Naive thymus-derived CD4-positive, alpha-beta T cell (primary cell): Measurements from ENCODE around the gene ATP10A. TPM values are rescaled to one million over a fixed set of nuclear protein-coding genes. Genes with fewer than 3 reads are reported as not detected.

ENCODE experiments used
- ATAC-seq: fragments of 150-1000 bp; cut with Tn5 transposase; 2 replicates; pipeline ENCODE4 v1.10.0; 2021; ENCODE audit warnings: mild to moderate bottlenecking, moderate library complexity
- CTCF ChIA-PET: fragments of 350-600 bp; sonication (Branson Sonifier 250); formaldehyde crosslinking; loops from one replicate; lab custom pipeline; 2021; ENCODE audit warnings: antibody characterized with exemption; lab: Charles Lee
- POLR2A ChIA-PET: fragments of 350-600 bp; sonication (Branson Sonifier 250); formaldehyde crosslinking; loops from one replicate; lab custom pipeline; 2021; ENCODE audit warnings: antibody characterized with exemption, inconsistent platforms; lab: Charles Lee
- DNase-seq, 9 donors: peaks; one replicate each; pipeline versions ENCODE4 v3.0.0 to v3.0.0-alpha.2; 2020 to 2022; ENCODE audit warnings: mixed read lengths in 1 of 9
- H3K27ac ChIP-seq: one replicate; pipeline ENCODE4 v1.7.0; 2013; ENCODE audit warnings: mild to moderate bottlenecking, low read depth, low read length, moderate library complexity
- H3K27me3 ChIP-seq, 2 donors: one replicate each; pipeline ENCODE4 v1.7.0; 2013; ENCODE audit warnings: low read length in 2 of 2, mild to moderate bottlenecking in 2 of 2, moderate library complexity in 2 of 2; ENCODE audit not compliant: control insufficient read depth in 2 of 2, insufficient read depth in 2 of 2
- H3K36me3 ChIP-seq, 3 experiments: 1 replicate in 2 of 3; 2 replicates in 1 of 3; pipeline ENCODE4 v1.7.0; 2013; ENCODE audit warnings: low read length in 3 of 3, mild to moderate bottlenecking in 3 of 3, moderate library complexity in 1 of 3; ENCODE audit not compliant: insufficient read depth in 3 of 3, control insufficient read depth in 2 of 3
- H3K4me1 ChIP-seq, 2 donors: one replicate each; pipeline ENCODE4 v1.7.0; 2013; ENCODE audit warnings: low read length in 2 of 2, mild to moderate bottlenecking in 2 of 2, moderate library complexity in 1 of 2; ENCODE audit not compliant: control insufficient read depth in 2 of 2, insufficient read depth in 2 of 2
- H3K4me3 ChIP-seq: 2 replicates; pipeline ENCODE4 v1.7.0; 2013; ENCODE audit warnings: mild to moderate bottlenecking, low read length
- H3K9me3 ChIP-seq, 3 experiments: 1 replicate in 2 of 3; 2 replicates in 1 of 3; pipeline ENCODE4 v1.7.0; 2013; ENCODE audit warnings: low read length in 3 of 3; ENCODE audit not compliant: control insufficient read depth in 2 of 3
- H3K27ac Mint-ChIP-seq, 9 donors: one replicate each; pipeline ENCODE4 v1.8.0; 2020 to 2022; ENCODE audit warnings: mixed read lengths in 9 of 9, mild to moderate bottlenecking in 8 of 9, moderate library complexity in 5 of 9, inconsistent platforms in 2 of 9
- H3K27me3 Mint-ChIP-seq, 5 donors: one replicate each; pipeline ENCODE4 v1.8.0; 2021 to 2022; ENCODE audit warnings: mixed read lengths in 5 of 5, mild to moderate bottlenecking in 1 of 5
- H3K36me3 Mint-ChIP-seq, 5 donors: one replicate each; pipeline ENCODE4 v1.8.0; 2020 to 2022; ENCODE audit warnings: mixed read lengths in 5 of 5, mild to moderate bottlenecking in 3 of 5, inconsistent platforms in 1 of 5
- H3K4me1 Mint-ChIP-seq, 7 donors: one replicate each; pipeline ENCODE4 v1.8.0; 2020 to 2022; ENCODE audit warnings: mixed read lengths in 7 of 7, mild to moderate bottlenecking in 3 of 7, inconsistent platforms in 1 of 7
- H3K4me3 Mint-ChIP-seq, 10 donors: one replicate each; pipeline ENCODE4 v1.8.0; 2020 to 2022; ENCODE audit warnings: mild to moderate bottlenecking in 10 of 10, mixed read lengths in 10 of 10, moderate library complexity in 6 of 10, inconsistent platforms in 2 of 10
- H3K9me3 Mint-ChIP-seq, 11 donors: one replicate each; pipeline ENCODE4 v1.8.0; 2020 to 2022; ENCODE audit warnings: mixed read lengths in 11 of 11, mild to moderate bottlenecking in 4 of 11, inconsistent platforms in 1 of 11, moderate library complexity in 1 of 11
- intact Hi-C, 2 donors: fragments of 100-400 bp; cut with micrococcal nuclease; formaldehyde crosslinking; loops; one replicate each; pipeline ENCODE4 v1.15.1; 2023
- polyA plus RNA-seq, 2 donors: library from polyadenylated mRNA; unstranded; fragments of 300-500 nt; fragmentation: Illumina TruSeq; gene quantifications; one replicate each; pipeline ENCODE4 v1.2.3, GENCODE V29; 2021
- total RNA-seq, 6 experiments: library from RNA in 5 of 6; stranded (reverse) in 5 of 6; gene quantifications; 1 replicate in 5 of 6; 2 replicates in 1 of 6; pipeline ENCODE4 v1.2.3 and lab custom pipeline; 2021 to 2026

Gene ATP10A
- total and polyA plus RNA-seq, 7 experiments from 2014 or later, result 7.2 to 86.4 (median 57.6) TPM

DNA sequence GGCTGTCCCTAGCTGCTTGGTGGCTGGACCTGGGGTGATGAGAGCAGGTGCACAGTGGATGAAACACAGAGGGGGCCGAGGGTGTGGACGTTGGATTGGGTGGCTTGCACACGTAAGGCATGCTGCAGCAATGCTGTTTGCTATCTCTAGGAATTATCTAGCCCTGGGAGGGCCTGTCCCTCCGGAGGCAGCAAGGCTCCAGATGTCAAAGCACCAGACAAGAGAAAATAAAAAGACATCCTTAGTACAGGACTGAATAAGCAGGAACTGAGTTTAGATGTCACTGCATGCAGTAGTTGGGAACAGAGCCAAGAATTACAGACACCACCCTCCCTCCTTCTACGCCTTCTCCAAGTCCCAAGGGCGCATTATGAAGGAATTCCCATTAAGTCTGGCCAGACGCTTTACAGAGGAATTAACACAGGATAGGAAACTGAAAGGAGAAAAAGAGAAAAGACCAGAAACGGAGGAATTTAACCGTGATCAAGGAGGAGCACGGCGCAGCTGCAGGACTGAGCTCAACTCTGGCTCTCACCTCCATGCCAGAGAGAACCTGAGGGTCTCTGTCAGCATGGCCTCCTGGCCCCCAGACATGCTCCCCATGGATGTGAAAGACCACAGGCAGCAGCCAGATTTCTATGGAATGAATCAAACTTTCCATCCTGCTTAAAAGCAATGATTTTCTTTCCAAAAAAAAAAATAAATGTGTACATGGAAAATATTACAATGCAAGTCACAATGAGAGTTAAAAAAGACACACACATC lies 13.8 kb downstream of the ATP10A start:
- no peaks in the 10 kb centered on the region for H3K9me3 Mint-ChIP-seq
- ChIA-PET POLR2A (interaction anchor here (0.9 to 13.6 kb wide), 8 partner anchors 8 to 71 kb away, joined by 3 to 257 read pairs (median 7); partner anchors contain the start of gene ATP10A), CTCF (interaction anchor here (3.5 kb wide), 1 partner anchor 13 kb away, joined by 21 read pairs; no protein-coding TSS in a partner anchor)
- H3K36me3 ChIP-seq, result no peaks in the 10 kb centered on the region
- no peaks in the 10 kb centered on the region for H3K9me3 ChIP-seq
- peak overlapping the region; percentile 73 for H3K27ac ChIP-seq
- H3K27ac Mint-ChIP-seq, result peak overlapping the region; percentile 89 to 100 (median 98)
- ATAC-seq, result no peak
- peak overlapping the region; percentile 84 to 98 (median 94) for H3K4me3 Mint-ChIP-seq
- H3K27me3 Mint-ChIP-seq, result no peaks in the 10 kb centered on the region
- DNase-seq, result peak in 5 of 9 donors; percentile 17 to 61 (median 29)
- peak overlapping the region; percentile 65 for H3K4me3 ChIP-seq
- intact Hi-C loops, result no loop called here
- H3K4me1 ChIP-seq, result peaks cover 29 to 81% of the 10 kb centered on the region in 2 donors
- H3K4me1 Mint-ChIP-seq, result peaks cover 63 to 98% (median 89%) of the 10 kb centered on the region in 7 donors
- no peaks in the 10 kb centered on the region for H3K27me3 ChIP-seq
- peaks cover 0 to 45% (median 4%) of the 10 kb centered on the region in 5 donors for H3K36me3 Mint-ChIP-seq

DNA sequence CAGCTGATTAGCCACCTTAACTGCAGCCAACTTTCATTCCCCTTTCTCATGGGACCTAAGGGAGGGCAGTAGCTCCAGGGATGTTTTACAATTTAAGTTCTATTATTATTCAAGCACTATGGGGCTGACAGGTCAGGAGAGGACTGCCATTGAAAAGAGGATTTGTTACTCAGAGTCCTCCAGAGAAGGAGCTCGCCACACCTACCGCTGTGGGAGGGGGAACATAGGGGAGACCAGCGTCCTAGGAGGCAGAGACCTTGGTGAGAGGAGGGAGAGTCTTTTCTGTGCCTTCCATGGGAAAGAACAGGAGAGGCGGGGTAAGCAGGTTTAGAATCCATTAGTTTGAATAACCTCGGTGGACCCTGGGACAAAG lies 14.4 kb downstream of the ATP10A start:
- peak overlapping the region; percentile 73 for H3K27ac ChIP-seq
- Mint-ChIP-seq H3K4me1 (peaks cover 62 to 98% (median 90%) of the 10 kb centered on the region in 7 donors), H3K9me3 (no peaks in the 10 kb centered on the region), H3K36me3 (peaks cover 0 to 45% (median 3%) of the 10 kb centered on the region in 5 donors), H3K27ac (peak overlapping the region; percentile 89 to 100 (median 98)), H3K4me3 (peak overlapping the region; percentile 84 to 98 (median 94)), H3K27me3 (no peaks in the 10 kb centered on the region)
- no peaks in the 10 kb centered on the region for H3K27me3 ChIP-seq
- H3K36me3 ChIP-seq, result no peaks in the 10 kb centered on the region
- intact Hi-C loops, result no loop called here
- POLR2A ChIA-PET, result interaction anchor here (0.9 to 13.6 kb wide), 9 partner anchors 8 to 70 kb away, joined by 3 to 257 read pairs (median 7); partner anchors contain the start of gene ATP10A
- ATAC-seq (no peak), DNase-seq (no peak)
- no peaks in the 10 kb centered on the region for H3K9me3 ChIP-seq
- H3K4me3 ChIP-seq, result no peak overlapping the region
- peaks cover 29 to 81% of the 10 kb centered on the region in 2 donors for H3K4me1 ChIP-seq
- CTCF ChIA-PET, result interaction anchor here (3.5 kb wide), 1 partner anchor 13 kb away, joined by 21 read pairs; no protein-coding TSS in a partner anchor

DNA sequence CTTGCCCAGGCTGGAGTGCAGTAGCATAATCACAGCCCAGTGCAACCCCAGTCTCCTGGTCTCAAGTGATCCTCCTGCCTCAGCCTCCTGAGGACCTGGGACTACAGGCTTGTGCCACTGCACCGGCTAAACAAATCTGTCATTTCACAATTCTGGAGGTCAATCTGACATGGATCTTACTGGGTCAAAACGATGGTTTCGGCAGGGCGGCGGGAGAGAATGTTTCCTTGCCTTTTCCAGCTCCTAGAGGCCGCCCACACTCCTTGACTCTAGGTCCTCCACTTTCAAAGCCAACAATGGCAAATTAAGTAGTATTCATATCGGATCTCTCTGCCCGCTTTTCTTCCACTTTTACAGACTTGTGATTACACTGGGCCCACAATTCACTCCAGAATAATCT lies 14.8 kb downstream of the ATP10A start:
- Mint-ChIP-seq H3K36me3 (peaks cover 0 to 42% (median 4%) of the 10 kb centered on the region in 5 donors), H3K27ac (peak overlapping the region in 8 of 9 donors; percentile 80 to 99 (median 95)), H3K4me3 (peak overlapping the region in 8 of 10 donors; percentile 6 to 97 (median 78)), H3K27me3 (no peaks in the 10 kb centered on the region), H3K4me1 (peaks cover 61 to 98% (median 89%) of the 10 kb centered on the region in 7 donors), H3K9me3 (no peaks in the 10 kb centered on the region)
- Histone ChIP-seq H3K36me3 (no peaks in the 10 kb centered on the region), H3K9me3 (no peaks in the 10 kb centered on the region), H3K27ac (peak overlapping the region; percentile 73), H3K4me1 (peaks cover 29 to 76% of the 10 kb centered on the region in 2 donors), H3K4me3 (no peak overlapping the region), H3K27me3 (no peaks in the 10 kb centered on the region)
- ChIA-PET POLR2A (interaction anchor here (1.0 to 13.6 kb wide), 7 partner anchors 9 to 70 kb away, joined by 3 to 257 read pairs (median 7); partner anchors contain the start of gene ATP10A), CTCF (interaction anchor here (0.5 to 3.5 kb wide), 3 partner anchors 14 to 29 kb away, joined by 3 to 21 read pairs (median 3); no protein-coding TSS in a partner anchor)
- ATAC-seq (no peak), DNase-seq (no peak)
- intact Hi-C loops, result no loop called here

DNA sequence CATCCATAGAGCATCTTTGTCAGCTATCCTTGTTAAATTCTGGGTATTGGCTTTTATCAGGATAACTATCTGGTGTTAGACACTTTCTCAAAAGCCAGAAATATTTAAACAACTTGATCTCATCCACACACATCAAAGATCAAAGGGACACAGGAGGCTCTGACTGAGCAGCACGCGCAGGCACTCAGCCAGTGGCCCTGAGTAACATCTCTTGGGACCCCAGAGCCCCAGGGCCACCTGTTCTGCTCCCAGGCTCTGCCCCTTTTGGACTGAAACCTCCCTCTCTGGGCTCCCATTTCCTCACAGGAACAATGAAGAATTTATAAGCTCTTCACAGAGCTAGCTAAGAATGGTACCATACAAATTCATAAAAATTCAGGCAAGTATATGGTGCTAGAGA lies 16.1 kb downstream of the ATP10A start:
- ATAC-seq, result no peak
- H3K4me1 Mint-ChIP-seq, result peaks cover 54 to 98% (median 84%) of the 10 kb centered on the region in 7 donors
- H3K4me3 Mint-ChIP-seq, result peak overlapping the region; percentile 55 to 84 (median 64)
- peak in 4 of 9 donors; percentile 21 to 45 (median 28) for DNase-seq
- peaks cover 29 to 68% of the 10 kb centered on the region in 2 donors for H3K4me1 ChIP-seq
- peaks cover 0 to 34% (median 5%) of the 10 kb centered on the region in 5 donors for H3K36me3 Mint-ChIP-seq
- POLR2A ChIA-PET, result interaction anchor here (0.8 to 13.6 kb wide), 9 partner anchors 8 to 68 kb away, joined by 4 to 257 read pairs (median 9); partner anchors contain the start of gene ATP10A
- CTCF ChIA-PET, result interaction anchor here (0.7 to 3.5 kb wide), 4 partner anchors 12 to 64 kb away, joined by 3 to 21 read pairs (median 6); no protein-coding TSS in a partner anchor
- peak overlapping the region; percentile 88 to 99 (median 96) for H3K27ac Mint-ChIP-seq
- intact Hi-C loops, result loop anchor here (1.0 to 2.0 kb wide), 2 partner anchors 15 to 56 kb away; no protein-coding TSS in a partner anchor
- H3K9me3 Mint-ChIP-seq, result no peaks in the 10 kb centered on the region
- no peak overlapping the region for H3K4me3 ChIP-seq
- H3K27me3 Mint-ChIP-seq, result no peaks in the 10 kb centered on the region
- H3K27me3 ChIP-seq, result no peaks in the 10 kb centered on the region
- no peaks in the 10 kb centered on the region for H3K9me3 ChIP-seq
- peak overlapping the region; percentile 75 for H3K27ac ChIP-seq
- no peaks in the 10 kb centered on the region for H3K36me3 ChIP-seq

DNA sequence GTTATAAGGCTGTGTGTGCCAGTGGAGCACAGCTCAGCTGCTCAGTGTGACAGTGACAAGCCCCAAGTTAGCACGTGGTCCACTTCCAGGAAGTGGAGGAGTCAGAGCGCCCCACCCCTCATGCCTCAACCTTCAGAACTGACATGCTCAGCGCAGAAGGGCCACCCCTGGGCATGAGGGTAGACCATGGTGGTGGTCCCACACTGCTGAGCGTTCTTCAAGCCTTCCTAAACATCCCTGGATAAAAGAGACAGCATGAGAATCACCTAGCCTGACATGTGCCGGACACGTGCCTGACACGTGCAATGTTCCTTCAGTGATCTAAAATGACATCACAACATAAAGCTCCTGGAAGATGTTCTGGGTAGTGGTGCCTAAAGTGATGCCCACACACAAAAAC lies 16.8 kb downstream of the ATP10A start:
- DNase-seq (peak; percentile 20 to 77 (median 72)), ATAC-seq (peak; percentile 70)
- H3K27me3 Mint-ChIP-seq, result no peaks in the 10 kb centered on the region
- H3K27ac ChIP-seq, result peak overlapping the region; percentile 75
- CTCF ChIA-PET, result interaction anchor here (0.7 to 3.5 kb wide), 4 partner anchors 13 to 63 kb away, joined by 3 to 21 read pairs (median 6); no protein-coding TSS in a partner anchor
- peak overlapping the region; percentile 61 to 85 (median 71) for H3K4me3 Mint-ChIP-seq
- H3K4me3 ChIP-seq, result no peak overlapping the region
- H3K36me3 ChIP-seq, result no peaks in the 10 kb centered on the region
- H3K27ac Mint-ChIP-seq, result peak overlapping the region; percentile 89 to 99 (median 98)
- no peaks in the 10 kb centered on the region for H3K27me3 ChIP-seq
- no peaks in the 10 kb centered on the region for H3K9me3 Mint-ChIP-seq
- peaks cover 0 to 35% (median 5%) of the 10 kb centered on the region in 5 donors for H3K36me3 Mint-ChIP-seq
- POLR2A ChIA-PET, result interaction anchor here (0.9 to 13.6 kb wide), 7 partner anchors 9 to 58 kb away, joined by 3 to 257 read pairs (median 9); partner anchors contain the start of gene ATP10A
- H3K4me1 Mint-ChIP-seq, result peaks cover 51 to 98% (median 83%) of the 10 kb centered on the region in 7 donors
- no peaks in the 10 kb centered on the region for H3K9me3 ChIP-seq
- peaks cover 25 to 66% of the 10 kb centered on the region in 2 donors for H3K4me1 ChIP-seq
- intact Hi-C loops, result loop anchor here (1.0 to 2.0 kb wide), 2 partner anchors 36 to 56 kb away; no protein-coding TSS in a partner anchor
